HEK293T (cell line): ENCODE measurements around the gene LMO7.

Experiments used
- BHLHE40 ChIP-seq: fragments of 450-650 bp; IDR thresholded peaks from 2 replicates; pipeline ENCODE4 v1.6.1; 2016; ENCODE audit warnings: mild to moderate bottlenecking, moderate library complexity, borderline replicate concordance
- CTBP1 ChIP-seq: fragments of 450-650 bp; IDR thresholded peaks from 2 replicates; pipeline ENCODE4 v1.6.1; 2016; ENCODE audit warnings: borderline replicate concordance
- FOXK2 ChIP-seq: fragments of 450-650 bp; IDR thresholded peaks from 2 replicates; pipeline ENCODE4 v1.6.1; 2016; ENCODE audit warnings: mild to moderate bottlenecking
- FOXM1 ChIP-seq: fragments of 450-650 bp; IDR thresholded peaks from 2 replicates; pipeline ENCODE4 v1.6.1; 2017; ENCODE audit warnings: mild to moderate bottlenecking, borderline replicate concordance
- LEF1 ChIP-seq: fragments of 450-650 bp; IDR thresholded peaks from 2 replicates; pipeline ENCODE4 v1.6.1; 2017; ENCODE audit warnings: mild to moderate bottlenecking, borderline replicate concordance
- SP1 ChIP-seq: fragments of 450-650 bp; IDR thresholded peaks from 2 replicates; pipeline ENCODE4 v1.6.1; 2017
- SUZ12 ChIP-seq: fragments of 450-650 bp; IDR thresholded peaks from 2 replicates; pipeline ENCODE4 v1.6.1; 2016; ENCODE audit warnings: mild to moderate bottlenecking

DNA sequence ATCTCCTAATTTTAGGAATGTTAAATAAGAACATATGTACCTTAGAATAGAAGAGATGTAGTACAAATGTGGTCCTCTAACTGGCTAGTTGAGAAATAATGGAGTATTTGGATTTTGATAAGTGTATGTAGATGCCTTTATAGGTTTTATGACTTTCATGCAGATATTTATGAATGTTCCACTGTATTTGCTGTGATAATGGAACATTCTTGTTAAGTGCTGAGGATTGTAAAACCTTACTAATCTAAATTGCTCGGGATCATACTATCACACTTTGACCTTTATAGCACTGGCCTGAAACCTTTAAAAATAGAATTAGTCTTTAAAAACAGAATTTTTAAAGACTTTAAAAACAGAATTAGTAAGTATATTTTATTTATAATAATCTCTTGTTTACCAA is 135.1 kb downstream of the LMO7 start:
- no peak for TF ChIP-seq SP1
- TF ChIP-seq LEF1: no peak
- no peak for TF ChIP-seq SUZ12
- no peak for TF ChIP-seq CTBP1
- no peak for TF ChIP-seq BHLHE40
- no peak for TF ChIP-seq FOXM1
- no peak for TF ChIP-seq FOXK2
